GM19372 (cell line): ENCODE data around the gene AKR1B15.
"Not testable (repeated sequence)": the region's sequence is repeated elsewhere in the genome, so short reads cannot be mapped to it uniquely, and the experiment has no call there.

Experiments
- ATAC-seq: cut with Tn5 transposase; IDR thresholded peaks from one replicate; pipeline ENCODE4 v1.9.1; 2021; ENCODE audit warnings: mild to moderate bottlenecking, low read depth, moderate library complexity; ENCODE audit not compliant: unreplicated experiment

AKR1B15 gene

GRCh38 chr7:134532180-134532953, 16.5 kb upstream of the AKR1B15 start:
- no peak for ATAC-seq

- ATAC-seq: no peak
Measured at GRCh38 chr7:134532954-134533218, 16.0 kb upstream of the AKR1B15 start.

- no peak for ATAC-seq
Measured at GRCh38 chr7:134533288-134533771, 15.6 kb upstream of the AKR1B15 start.

- no peak for ATAC-seq
Measured at GRCh38 chr7:134534633-134535032, 14.3 kb upstream of the AKR1B15 start.

- no peak for ATAC-seq
Measured at GRCh38 chr7:134535272-134535918, 13.5 kb upstream of the AKR1B15 start.

GRCh38 chr7:134535919-134536299, 13.0 kb upstream of the AKR1B15 start:
- ATAC-seq: no peak

GRCh38 chr7:134536558-134536957, 12.4 kb upstream of the AKR1B15 start:
- not testable (repeated sequence) for ATAC-seq

- ATAC-seq: not testable (repeated sequence)
Measured at GRCh38 chr7:134537273-134537781, 11.6 kb upstream of the AKR1B15 start.

- no peak for ATAC-seq
Measured at GRCh38 chr7:134539380-134540004, 9.4 kb upstream of the AKR1B15 start.

GRCh38 chr7:134541501-134542194, 7.3 kb upstream of the AKR1B15 start:
- ATAC-seq: not testable (repeated sequence)

- ATAC-seq: no peak
Measured at GRCh38 chr7:134542195-134542771, 6.6 kb upstream of the AKR1B15 start.

- ATAC-seq: no peak
Measured at GRCh38 chr7:134545380-134545779, 3.5 kb upstream of the AKR1B15 start.

- ATAC-seq: no peak
Measured at GRCh38 chr7:134545918-134546317, 3.0 kb upstream of the AKR1B15 start.

GRCh38 chr7:134546955-134547354, 2.0 kb upstream of the AKR1B15 start:
- ATAC-seq: no peak

GRCh38 chr7:134547397-134548054, 1.4 kb upstream of the AKR1B15 start:
- ATAC-seq: peak; percentile 86

- ATAC-seq: no peak
Measured at GRCh38 chr7:134549366-134549765, 456 bp downstream of the AKR1B15 start.

- ATAC-seq: no peak
Measured at GRCh38 chr7:134552105-134552504, 3.2 kb downstream of the AKR1B15 start.

GRCh38 chr7:134553976-134554375, 5.1 kb downstream of the AKR1B15 start:
- no peak for ATAC-seq

- no peak for ATAC-seq
Measured at GRCh38 chr7:134554417-134554966, 5.6 kb downstream of the AKR1B15 start.

GRCh38 chr7:134557391-134557790, 8.5 kb downstream of the AKR1B15 start:
- no peak for ATAC-seq
